H1 (cell line): Measurements from ENCODE around the gene CHPF2. TPM values are rescaled to one million over a fixed set of nuclear protein-coding genes. Genes with fewer than 3 reads are reported as not detected.

ENCODE experiments used
- CTCF ChIA-PET: fragments of 300-600 bp; sonication (Branson Sonifier 250); formaldehyde crosslinking; loops from one replicate; lab custom pipeline; 2021; ENCODE audit not compliant: partially characterized antibody; lab: Charles Lee
- POLR2A ChIA-PET: fragments of 300-600 bp; sonication (Branson Sonifier 250); formaldehyde crosslinking; loops from one replicate; lab custom pipeline; 2021; ENCODE audit warnings: inconsistent platforms; ENCODE audit not compliant: partially characterized antibody; lab: Charles Lee
- DNase-seq, 2 experiments: peaks; one replicate each; pipeline versions ENCODE4 v3.0.0 to v3.0.0-alpha.2; 2010 to 2022; ENCODE audit warnings: low spot score in 2 of 2, low read depth in 1 of 2, mixed read lengths in 1 of 2
- FAIRE-seq: peaks from 2 replicates; lab custom pipeline; 2011; peaks lifted over from hg19 to GRCh38; lab: Jason Lieb, UNC
- H2AFZ ChIP-seq: 2 replicates; pipeline ENCODE4 v1.8.1; 2012; ENCODE audit warnings: low read length, inconsistent platforms
- H2AK5ac ChIP-seq: 2 replicates; pipeline ENCODE4 v1.6.1; 2013; ENCODE audit warnings: low read depth, low read length
- H2BK120ac ChIP-seq: replicated peaks from 2 replicates; pipeline ENCODE3; 2013; ENCODE audit warnings: low read depth, low read length, inconsistent platforms
- H2BK12ac ChIP-seq: 2 replicates; pipeline ENCODE4 v1.6.1; 2013; ENCODE audit warnings: low read depth, low read length
- H2BK15ac ChIP-seq: 2 replicates; pipeline ENCODE4 v1.6.1; 2013; ENCODE audit warnings: low read length
- H2BK20ac ChIP-seq: 2 replicates; pipeline ENCODE4 v1.6.1; 2013; ENCODE audit warnings: low read length
- H2BK5ac ChIP-seq: 2 replicates; pipeline ENCODE4 v1.6.1; 2013; ENCODE audit warnings: low read depth, low read length
- H3K14ac ChIP-seq: 2 replicates; pipeline ENCODE4 v1.6.1; 2013; ENCODE audit warnings: inconsistent platforms; ENCODE audit not compliant: insufficient read length
- H3K18ac ChIP-seq: 2 replicates; pipeline ENCODE4 v1.6.1; 2013; ENCODE audit warnings: low read length; ENCODE audit errors: extremely low read depth
- H3K23ac ChIP-seq: 2 replicates; pipeline ENCODE4 v1.6.1; 2013; ENCODE audit warnings: inconsistent platforms; ENCODE audit not compliant: insufficient read length
- H3K23me2 ChIP-seq: 2 replicates; pipeline ENCODE4 v1.6.1; 2013; ENCODE audit warnings: low read depth, low read length
- H3K27ac ChIP-seq: 2 replicates; pipeline ENCODE4 v1.6.1; 2011; ENCODE audit warnings: low read depth, low read length, inconsistent platforms
- H3K27me3 ChIP-seq, 4 experiments: replicated peaks in 1 of 4; 1 replicate in 1 of 4; 2 replicates in 3 of 4; pipeline versions ENCODE4 v1.6.1 to v1.8.1; 2011 to 2013; ENCODE audit warnings: low read length in 3 of 4, mild to moderate bottlenecking in 3 of 4, inconsistent platforms in 2 of 4, mixed read lengths in 2 of 4, moderate library complexity in 1 of 4; ENCODE audit not compliant: control insufficient read depth in 3 of 4, insufficient read depth in 3 of 4; ENCODE audit errors: extremely low read depth in 1 of 4
- H3K36me3 ChIP-seq, 4 experiments: 2 replicates each; pipeline versions ENCODE4 v1.6.1 to v1.8.1; 2011 to 2013; ENCODE audit warnings: mild to moderate bottlenecking in 4 of 4, low read length in 3 of 4, moderate library complexity in 2 of 4, control low read depth in 1 of 4, inconsistent platforms in 1 of 4; ENCODE audit not compliant: insufficient read depth in 4 of 4, control insufficient read depth in 2 of 4
- H3K4ac ChIP-seq: replicated peaks from 2 replicates; pipeline ENCODE3; 2013; ENCODE audit warnings: low read length, low read depth, mixed read lengths, inconsistent platforms; ENCODE audit not compliant: insufficient read length
- H3K4me1 ChIP-seq, 4 experiments: replicated peaks in 1 of 4; 1 replicate in 1 of 4; 2 replicates in 3 of 4; pipeline versions ENCODE4 v1.6.1 to v1.8.1; 2011 to 2013; ENCODE audit warnings: low read length in 3 of 4, inconsistent platforms in 2 of 4, mixed read lengths in 1 of 4; ENCODE audit not compliant: insufficient read depth in 4 of 4, control insufficient read depth in 3 of 4
- H3K4me2 ChIP-seq, 2 experiments: 2 replicates each; pipeline versions ENCODE4 v1.6.1 to v1.8.1; 2011 to 2013; ENCODE audit warnings: low read depth in 2 of 2, low read length in 2 of 2, control low read depth in 1 of 2, inconsistent platforms in 1 of 2, mild to moderate bottlenecking in 1 of 2; ENCODE audit not compliant: insufficient read depth in 1 of 2
- H3K4me3 ChIP-seq, 4 experiments: fragments of 200-600, 300-600 bp in 1 of 4; sonication (generic), shearing (Covaris generic), sonication (Bioruptor Twin) in 1 of 4; 2 replicates each; pipeline versions ENCODE4 v1.5.1 to v1.8.1; 2011 to 2016; ENCODE audit warnings: low read length in 4 of 4, low read depth in 3 of 4, control low read depth in 2 of 4, inconsistent platforms in 2 of 4, mild to moderate bottlenecking in 2 of 4, mixed read lengths in 1 of 4, moderate library complexity in 1 of 4; ENCODE audit not compliant: insufficient read depth in 2 of 4; ENCODE audit errors: extremely low read depth in 1 of 4
- H3K56ac ChIP-seq: replicated peaks from 2 replicates; pipeline ENCODE3; 2013; ENCODE audit warnings: low read depth, mild to moderate bottlenecking, mixed read lengths, low read length, inconsistent platforms; ENCODE audit not compliant: insufficient read length
- H3K79me1 ChIP-seq: 2 replicates; pipeline ENCODE4 v1.6.1; 2013; ENCODE audit warnings: low read depth, low read length, control low read depth
- H3K79me2 ChIP-seq, 2 experiments: 2 replicates each; pipeline versions ENCODE4 v1.6.1 to v1.8.1; 2012 to 2013; ENCODE audit warnings: low read length in 2 of 2, mild to moderate bottlenecking in 2 of 2, inconsistent platforms in 1 of 2; ENCODE audit not compliant: insufficient read depth in 2 of 2, control insufficient read depth in 1 of 2
- H3K9ac ChIP-seq, 4 experiments: replicated peaks in 1 of 4; 1 replicate in 1 of 4; 2 replicates in 3 of 4; pipeline versions ENCODE4 v1.6.1 to v1.8.1; 2011 to 2013; ENCODE audit warnings: low read depth in 3 of 4, low read length in 3 of 4, control low read depth in 2 of 4, mild to moderate bottlenecking in 2 of 4, moderate library complexity in 2 of 4, inconsistent platforms in 1 of 4; ENCODE audit errors: extremely low read depth in 1 of 4
- H3K9me3 ChIP-seq, 2 experiments: 2 replicates each; pipeline versions ENCODE4 v1.6.1 to v1.8.1; 2012 to 2013; ENCODE audit warnings: mild to moderate bottlenecking in 2 of 2, moderate library complexity in 2 of 2, control low read depth in 1 of 2, inconsistent platforms in 1 of 2, low read depth in 1 of 2, low read length in 1 of 2, mixed read lengths in 1 of 2; ENCODE audit not compliant: insufficient read depth in 2 of 2
- H4K20me1 ChIP-seq, 2 experiments: replicated peaks in 1 of 2; 2 replicates each; pipeline versions ENCODE3 to v1.8.1; 2011 to 2013; ENCODE audit warnings: inconsistent platforms in 2 of 2, low read length in 2 of 2, mild to moderate bottlenecking in 1 of 2; ENCODE audit not compliant: insufficient read depth in 2 of 2, control insufficient read depth in 1 of 2
- H4K5ac ChIP-seq: 2 replicates; pipeline ENCODE4 v1.6.1; 2013; ENCODE audit warnings: low read length, low read depth, mixed read lengths, inconsistent platforms; ENCODE audit not compliant: insufficient read length
- H4K8ac ChIP-seq: 2 replicates; pipeline ENCODE4 v1.8.0; 2013; ENCODE audit warnings: mild to moderate bottlenecking, moderate library complexity, low read length, inconsistent platforms; ENCODE audit not compliant: insufficient read depth; ENCODE audit errors: extremely low read depth
- H4K91ac ChIP-seq: replicated peaks from 2 replicates; pipeline ENCODE3; 2013; ENCODE audit warnings: low read length, mixed read lengths, inconsistent platforms; ENCODE audit not compliant: insufficient read length
- CEBPB ChIP-seq: IDR thresholded peaks from 2 replicates; pipeline ENCODE4 v1.6.1; 2012; ENCODE audit warnings: low read depth, low read length
- CHD1 ChIP-seq: IDR thresholded peaks from 2 replicates; pipeline ENCODE4 v1.6.1; 2012; ENCODE audit warnings: low read depth, low read length, improper control_type of control experiment
- EP300 ChIP-seq, 2 experiments: IDR thresholded peaks; 1 replicate in 1 of 2; 2 replicates in 1 of 2; pipeline ENCODE4 v1.6.1; 2011 to 2012; ENCODE audit warnings: low read depth in 2 of 2, low read length in 2 of 2, mild to moderate bottlenecking in 2 of 2, borderline replicate concordance in 1 of 2, inconsistent platforms in 1 of 2, moderate library complexity in 1 of 2
- JUN ChIP-seq: IDR thresholded peaks from 2 replicates; pipeline ENCODE4 v1.6.1; 2011; ENCODE audit warnings: low read depth, mild to moderate bottlenecking, improper control_type of control experiment, low read length
- KDM5A ChIP-seq: fragments of 200-600 bp; IDR thresholded peaks from 2 replicates; pipeline ENCODE4 v1.7.1; 2012; ENCODE audit warnings: mild to moderate bottlenecking, low read length, inconsistent platforms, mixed read lengths
- PHF8 ChIP-seq: fragments of 200-600 bp; sonication (generic); conservative IDR thresholded peaks from 2 replicates; pipeline ENCODE4 v1.7.1; 2012; ENCODE audit warnings: low read depth, mild to moderate bottlenecking, inconsistent platforms, low read length, moderate library complexity
- RAD21 ChIP-seq, 2 experiments: IDR thresholded peaks in 1 of 2; conservative IDR thresholded peaks in 1 of 2; 2 replicates each; pipeline ENCODE4 v1.6.1; 2011; ENCODE audit warnings: low read depth in 2 of 2, low read length in 2 of 2, improper control_type of control experiment in 1 of 2, inconsistent platforms in 1 of 2, mild to moderate bottlenecking in 1 of 2, moderate library complexity in 1 of 2
- SIN3A ChIP-seq, 2 experiments: IDR thresholded peaks in 1 of 2; conservative IDR thresholded peaks in 1 of 2; 2 replicates each; pipeline ENCODE4 v1.6.1; 2011 to 2012; ENCODE audit warnings: low read length in 2 of 2, improper control_type of control experiment in 1 of 2, low read depth in 1 of 2, mild to moderate bottlenecking in 1 of 2
- SRF ChIP-seq: IDR thresholded peaks from 2 replicates; pipeline ENCODE4 v1.6.1; 2011; ENCODE audit warnings: mild to moderate bottlenecking, low read depth, low read length, moderate library complexity
- SUZ12 ChIP-seq: fragments of 200-600 bp; sonication (generic); IDR thresholded peaks from 2 replicates; pipeline ENCODE4 v1.6.1; 2012; ENCODE audit warnings: mild to moderate bottlenecking, inconsistent platforms, low read length, moderate library complexity, mixed read lengths
- USF2 ChIP-seq: IDR thresholded peaks from 2 replicates; pipeline ENCODE4 v1.6.1; 2011; ENCODE audit warnings: low read length, improper control_type of control experiment
- WGBS, 2 experiments: shearing (Covaris generic) in 1 of 2; methylation state at CpG; one replicate each; pipeline versions ENCODE4 v1.1.6 to v1.1.7; 2013 to 2015; ENCODE audit warnings: low lambda C conversion rate in 2 of 2, mixed read lengths in 2 of 2, inconsistent platforms in 1 of 2, low coverage in 1 of 2, missing lambda C conversion rate in 1 of 2; ENCODE audit not compliant: insufficient replicate concordance in 2 of 2, insufficient coverage in 1 of 2, insufficient read length in 1 of 2; ENCODE audit errors: extremely low coverage in 1 of 2, missing lambda C conversion rate in 1 of 2; 5-methylcytosine and 5-hydroxymethylcytosine counted together
- polyA plus RNA-seq, 7 experiments: library from polyadenylated mRNA; depleted of rRNA in 3 of 7; stranded (reverse) in 5 of 7; unstranded in 2 of 7; fragments of >200 nt in 5 of 7; fragments of 200-250 nt in 2 of 7; gene quantifications; 1 replicate in 5 of 7; 2 replicates in 1 of 7; 4 replicates in 1 of 7; pipeline versions ENCODE4 v1.2.1 to v1.2.3, GENCODE V29; 2011 to 2013; ENCODE audit warnings: missing spikeins in 2 of 7, mixed read lengths in 2 of 7
- total RNA-seq: library from RNA; stranded (reverse); fragmentation: NEBNext Ultra II Directional; extraction: Animal tissue kit (Norgen Biotek cat#: 25700); gene quantifications from 2 replicates; pipeline ENCODE4 v1.2.1, GENCODE V29; 2021

Gene CHPF2
- total and polyA plus RNA-seq, 2 of the 8 experiments (the other 6 are each of a cell fraction or from before 2014, with no cell fraction given): 14.4 to 20.6 TPM

DNA sequence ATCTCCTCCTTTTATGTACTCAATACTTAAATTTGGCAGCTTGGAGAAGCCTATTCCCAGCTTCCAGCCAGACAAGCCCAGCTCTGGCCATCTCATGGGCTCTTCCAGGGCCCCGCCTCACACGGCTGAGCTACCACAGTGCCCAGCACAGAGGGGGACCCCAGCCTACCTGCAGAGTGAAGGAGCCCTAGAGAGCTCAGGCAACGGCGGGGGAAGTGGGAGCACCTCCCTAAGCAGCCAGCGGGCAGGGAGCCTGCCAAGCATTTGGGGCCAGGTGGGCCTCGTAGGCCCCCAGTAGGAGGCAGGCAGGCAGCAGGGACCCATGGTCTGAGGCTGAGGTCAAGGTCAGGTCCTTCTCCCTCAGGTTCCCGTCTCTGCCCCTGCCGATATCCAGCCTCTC is 45.3 kb downstream of the CHPF2 start:
- Histone ChIP-seq H3K9me3 (no peaks in the 10 kb centered on the region), H4K8ac (no peak overlapping the region), H2BK5ac (0 out of 2 replicates have a peak overlapping the region, but pooled peaks have one; percentile 18), H3K23me2 (peaks cover 10% of the 10 kb centered on the region; the same call in 1 of the 2 replicates), H3K4me3 (peak overlapping the region in 2 of 4 experiments; percentile 29 to 55; a peak in 3 of 8 replicates), H3K79me2 (no peaks in the 10 kb centered on the region), H4K91ac (no peak overlapping the region), H3K27me3 (peaks cover 0 to 25% (median 19%) of the 10 kb centered on the region in 4 experiments; a peak in 6 of 7 replicates), H2BK12ac (peak overlapping the region; percentile 82; the same call in 1 of the 2 replicates), H3K4me2 (peak overlapping the region; percentile 71 to 81; a peak in 3 of 4 replicates), H3K56ac (no peak overlapping the region), H3K4me1 (peaks cover 0 to 18% (median 10%) of the 10 kb centered on the region in 4 experiments; a peak in 6 of 7 replicates), H3K9ac (no peak overlapping the region), H3K79me1 (no peaks in the 10 kb centered on the region), H2BK20ac (no peak overlapping the region), H3K18ac (no peak overlapping the region), H2AK5ac (no peak overlapping the region), H2BK15ac (peak overlapping the region; percentile 81; the same call in 1 of the 2 replicates), H3K23ac (no peak overlapping the region), H4K5ac (no peak overlapping the region), H2BK120ac (peak overlapping the region; percentile 38), H3K4ac (no peak overlapping the region), H3K36me3 (no peaks in the 10 kb centered on the region), H3K14ac (no peak overlapping the region), H3K27ac (no peak overlapping the region), H2AFZ (no peak overlapping the region), H4K20me1 (peaks cover 0 to 1% of the 10 kb centered on the region in 2 experiments)
- FAIRE-seq (no peak), DNase-seq (no peak)
- ChIA-PET POLR2A (interaction anchor here (0.8 to 1.1 kb wide), 4 partner anchors 25 to 242 kb away, joined by 3 read pairs; partner anchors contain the start of gene RHEB), CTCF (interaction anchor here (0.6 to 3.1 kb wide), 2 partner anchors 34 to 166 kb away, joined by 3 to 18 read pairs; no protein-coding TSS in a partner anchor)
- WGBS, 2 experiments: 78% methylated on average over 8 of the region's 8 CpGs; no CpG with 5 or more reads in 1 of the 2 experiments
- TF ChIP-seq SRF (no peak), JUN (no peak), USF2 (no peak), RAD21 (IDR thresholded peaks at IDR 0.05 in 1 of 2, conservative IDR thresholded peaks at IDR 0.05 in 1 of 2; ENCODE audit: low read depth in 2 of 2, low read length in 2 of 2) (no peak), CEBPB (no peak), CHD1 (no peak), EP300 (IDR thresholded peaks at IDR 0.05; ENCODE audit: borderline replicate concordance in 1 of 2, low read depth in 2 of 2, low read length in 2 of 2) (no peak), KDM5A (no peak), PHF8 (no peak), SIN3A (conservative IDR thresholded peaks at IDR 0.05 in 1 of 2, IDR thresholded peaks at IDR 0.05 in 1 of 2; ENCODE audit: low read depth in 1 of 2, low read length in 2 of 2) (no peak), SUZ12 (no peak)
